ENCODE data around the gene SYNPO. TPM values are rescaled to one million over a fixed set of nuclear protein-coding genes. Genes with fewer than 3 reads are reported as not detected.

SYNPO gene
- polyA plus RNA-seq, 1 donor from 2014 or later, result 4.8 TPM

DNA sequence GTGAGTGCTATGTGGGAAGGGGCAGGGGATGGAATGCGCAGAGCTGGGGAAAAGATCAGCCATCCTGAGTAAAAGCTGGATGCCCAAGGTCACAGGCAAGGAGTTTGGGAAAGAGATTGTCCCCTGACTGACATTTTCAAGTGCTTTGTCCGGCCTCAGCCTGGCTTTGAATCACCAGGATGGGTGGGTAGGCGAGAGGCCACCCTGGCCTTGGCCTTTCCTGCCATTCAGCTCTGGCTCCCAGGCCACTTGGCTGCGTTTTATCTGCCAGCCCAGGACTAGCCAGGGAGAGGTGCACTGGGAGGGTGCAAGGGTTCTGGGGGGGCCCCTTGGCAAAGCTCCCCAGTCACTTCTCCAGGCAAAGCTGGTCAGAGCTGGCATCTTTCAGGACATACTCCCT is 37.4 kb upstream of the SYNPO start:
- Mint-ChIP-seq H3K4me1 (no peaks in the 10 kb centered on the region), H3K4me3 (no peak overlapping the region), H3K27ac (no peak overlapping the region), H3K9me3 (no peaks in the 10 kb centered on the region), H3K36me3 (no peaks in the 10 kb centered on the region), H3K27me3 (peaks cover 12% of the 10 kb centered on the region)

DNA sequence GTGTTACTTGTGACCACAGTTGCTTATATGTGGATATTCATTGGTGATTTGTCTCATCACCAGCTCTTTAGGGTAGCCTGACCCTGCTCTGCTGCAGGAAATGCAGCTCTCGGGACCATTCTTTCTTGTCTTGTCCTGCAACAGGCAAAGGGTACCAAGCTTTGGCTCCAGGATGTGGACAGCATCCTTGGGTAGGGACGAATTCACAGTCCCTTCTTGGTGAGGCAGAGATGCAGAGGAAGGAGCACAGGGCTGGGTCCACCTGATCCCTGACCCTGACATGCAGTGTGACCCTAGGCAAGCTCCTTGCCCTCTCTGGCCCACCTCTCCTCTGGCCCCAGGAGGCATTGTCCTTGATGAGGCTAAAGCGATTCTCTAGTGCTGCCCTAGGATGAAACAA is 37.0 kb upstream of the SYNPO start:
- Mint-ChIP-seq H3K4me3 (no peak overlapping the region), H3K9me3 (no peaks in the 10 kb centered on the region), H3K27ac (no peak overlapping the region), H3K36me3 (no peaks in the 10 kb centered on the region), H3K27me3 (peaks cover 12% of the 10 kb centered on the region), H3K4me1 (no peaks in the 10 kb centered on the region)

DNA sequence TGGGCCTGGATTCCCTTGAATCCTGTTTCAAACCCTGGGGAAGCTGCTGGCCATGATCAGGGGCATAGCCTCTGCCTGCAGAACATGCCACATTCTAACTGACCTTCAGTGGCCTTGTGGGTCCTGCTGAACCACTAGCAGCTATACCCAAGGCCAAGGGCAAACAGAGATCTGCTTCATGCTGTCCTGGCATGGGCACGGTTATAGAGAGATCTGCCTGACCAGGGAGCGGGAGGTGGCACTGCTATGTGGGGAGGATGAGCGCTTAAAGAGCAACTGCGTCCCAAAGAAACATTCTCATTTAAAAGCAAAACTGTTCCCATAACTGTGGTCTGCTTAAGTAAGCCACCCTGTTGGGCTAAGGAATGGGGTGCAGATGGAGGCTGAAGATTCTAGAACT is 36.5 kb upstream of the SYNPO start:
- Mint-ChIP-seq H3K4me3 (no peak overlapping the region), H3K27ac (no peak overlapping the region), H3K27me3 (peaks cover 12% of the 10 kb centered on the region), H3K36me3 (no peaks in the 10 kb centered on the region), H3K4me1 (no peaks in the 10 kb centered on the region), H3K9me3 (no peaks in the 10 kb centered on the region)

DNA sequence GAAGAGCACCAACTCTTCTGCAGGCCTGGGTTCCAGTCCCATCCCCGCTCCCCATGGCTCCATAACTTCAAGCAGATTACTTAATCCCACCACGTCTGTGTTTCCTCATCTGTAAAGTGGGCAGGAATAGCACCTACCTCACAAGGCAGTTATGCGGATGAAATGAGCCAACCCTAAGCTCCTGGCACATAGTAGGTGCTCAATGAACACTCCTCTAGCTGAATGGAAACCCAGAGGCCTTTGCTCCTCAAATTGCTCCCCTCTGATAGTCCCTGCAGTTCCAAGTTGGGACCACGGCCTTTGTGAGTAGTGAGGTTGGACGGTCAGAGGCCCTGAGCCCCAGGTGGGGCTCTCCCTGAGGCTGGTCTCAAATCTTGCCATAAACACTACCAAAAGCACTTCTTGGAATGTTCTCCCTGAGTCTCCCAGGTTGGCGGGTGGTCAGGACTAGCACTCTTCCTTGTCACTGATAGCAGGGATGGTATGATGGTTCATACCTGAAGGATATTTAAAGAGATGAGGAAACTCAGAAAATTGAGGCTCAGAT is 35.5 kb upstream of the SYNPO start:
- no peaks in the 10 kb centered on the region for H3K9me3 Mint-ChIP-seq
- no peaks in the 10 kb centered on the region for H3K36me3 Mint-ChIP-seq
- no peak overlapping the region for H3K4me3 Mint-ChIP-seq
- H3K27me3 Mint-ChIP-seq, result peaks cover 10% of the 10 kb centered on the region
- H3K4me1 Mint-ChIP-seq, result no peaks in the 10 kb centered on the region
- no peak overlapping the region for H3K27ac Mint-ChIP-seq

DNA sequence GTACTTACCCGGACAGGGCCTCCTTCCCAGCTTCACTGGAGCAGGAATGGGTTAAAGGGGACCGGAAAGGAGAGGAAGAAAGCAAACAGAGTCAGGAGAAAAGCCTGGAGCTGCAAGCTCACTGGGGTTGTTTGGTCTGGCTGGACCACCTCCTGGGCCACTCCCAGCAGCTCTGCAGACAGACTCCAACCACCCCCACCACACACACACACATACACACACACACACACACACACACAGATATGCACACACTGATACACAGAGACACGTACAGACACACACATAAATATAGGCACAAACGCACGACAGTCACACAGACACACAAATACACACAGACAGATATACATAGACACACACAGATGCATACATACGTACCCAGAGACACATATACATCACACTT is 34.9 kb upstream of the SYNPO start:
- H3K4me1 Mint-ChIP-seq, result no peaks in the 10 kb centered on the region
- no peak overlapping the region for H3K4me3 Mint-ChIP-seq
- peaks cover 5% of the 10 kb centered on the region for H3K27me3 Mint-ChIP-seq
- H3K9me3 Mint-ChIP-seq, result no peaks in the 10 kb centered on the region
- H3K27ac Mint-ChIP-seq, result no peak overlapping the region
- no peaks in the 10 kb centered on the region for H3K36me3 Mint-ChIP-seq

DNA sequence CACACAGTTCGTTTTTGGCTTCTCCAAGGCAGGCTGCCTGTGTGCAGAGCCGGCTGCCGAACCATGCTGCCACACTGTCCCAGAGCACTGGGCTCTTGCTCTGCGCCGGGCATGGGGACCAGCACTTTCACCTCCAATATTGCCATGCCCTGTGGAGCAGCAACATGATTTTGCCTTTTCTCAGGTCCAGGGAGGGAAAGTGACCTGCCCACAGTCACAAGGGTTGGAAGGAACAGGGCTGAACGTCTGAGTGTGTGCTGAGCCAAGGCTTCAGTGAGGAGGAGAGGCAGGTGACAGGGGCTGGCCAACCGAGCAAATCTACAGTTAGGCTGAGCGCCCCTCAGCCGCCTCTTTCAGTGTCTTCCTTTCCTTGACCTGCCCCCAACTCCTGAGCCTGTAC is 34.0 kb upstream of the SYNPO start:
- no peak overlapping the region for H3K4me3 Mint-ChIP-seq
- H3K9me3 Mint-ChIP-seq, result no peaks in the 10 kb centered on the region
- no peaks in the 10 kb centered on the region for H3K4me1 Mint-ChIP-seq
- peaks cover 4% of the 10 kb centered on the region for H3K27me3 Mint-ChIP-seq
- no peak overlapping the region for H3K27ac Mint-ChIP-seq
- H3K36me3 Mint-ChIP-seq, result no peaks in the 10 kb centered on the region

DNA sequence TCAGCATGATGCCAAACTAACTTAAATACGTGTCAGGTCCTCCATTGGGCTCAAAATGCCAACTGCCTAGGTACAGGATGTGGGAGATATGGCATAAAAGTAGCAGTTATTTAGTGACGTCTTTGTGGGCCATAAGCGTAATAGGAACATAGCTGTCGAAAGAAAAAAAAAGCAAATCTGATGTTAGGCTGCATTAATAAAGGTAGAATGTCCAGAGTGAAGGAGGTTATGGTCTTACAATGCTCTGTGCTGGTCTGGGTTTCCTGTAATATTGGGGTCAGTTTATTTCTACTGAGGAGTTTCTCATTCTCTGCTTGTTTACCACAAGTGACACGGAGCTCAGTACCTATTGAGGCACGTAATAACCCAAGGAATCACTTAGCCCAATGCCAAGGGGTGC is 33.4 kb upstream of the SYNPO start:
- no peaks in the 10 kb centered on the region for H3K9me3 Mint-ChIP-seq
- H3K27ac Mint-ChIP-seq, result no peak overlapping the region
- no peaks in the 10 kb centered on the region for H3K4me1 Mint-ChIP-seq
- H3K36me3 Mint-ChIP-seq, result no peaks in the 10 kb centered on the region
- H3K27me3 Mint-ChIP-seq, result peaks cover 4% of the 10 kb centered on the region
- H3K4me3 Mint-ChIP-seq, result no peak overlapping the region

DNA sequence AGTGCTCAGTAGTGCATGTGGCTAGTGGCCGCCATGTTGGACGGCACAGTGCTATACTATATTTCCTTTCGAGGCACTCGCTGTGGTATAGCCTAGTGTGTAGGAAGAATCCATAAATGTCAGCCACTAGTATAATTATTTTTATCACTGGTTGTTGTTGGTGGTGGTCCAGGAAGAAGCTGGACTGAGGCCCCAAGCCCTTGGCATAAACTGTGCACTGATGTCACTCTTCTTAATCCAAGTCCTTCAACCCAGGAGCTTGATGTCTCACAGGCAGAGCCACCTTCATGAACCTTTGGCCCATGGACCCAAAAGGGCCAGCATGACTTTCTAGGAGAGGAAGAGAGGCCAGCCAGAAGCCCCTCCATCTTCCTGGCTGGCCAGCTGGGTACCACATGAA is 32.5 kb upstream of the SYNPO start:
- H3K4me3 Mint-ChIP-seq, result no peak overlapping the region
- H3K9me3 Mint-ChIP-seq, result no peaks in the 10 kb centered on the region
- H3K4me1 Mint-ChIP-seq, result no peaks in the 10 kb centered on the region
- no peak overlapping the region for H3K27ac Mint-ChIP-seq
- peaks cover 2% of the 10 kb centered on the region for H3K27me3 Mint-ChIP-seq
- no peaks in the 10 kb centered on the region for H3K36me3 Mint-ChIP-seq

DNA sequence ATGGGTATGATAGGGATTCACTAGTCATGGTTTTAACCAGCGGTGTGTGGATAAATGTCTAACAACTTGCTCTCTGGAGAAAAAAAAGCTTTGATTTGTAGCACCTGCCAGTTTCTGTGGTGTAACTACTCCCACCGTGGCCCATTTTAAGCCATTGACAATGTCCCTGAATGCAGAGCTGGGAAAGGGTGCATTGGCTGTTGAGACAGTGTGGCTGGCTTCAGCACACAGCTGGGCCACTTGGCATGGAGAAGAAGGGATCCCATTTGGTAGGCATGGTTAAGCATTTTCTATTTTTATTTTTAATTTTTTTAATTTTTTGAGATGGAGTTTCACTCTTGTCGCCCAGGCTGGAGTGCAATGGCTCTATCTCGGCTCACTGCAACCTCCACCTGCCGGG is 31.5 kb upstream of the SYNPO start:
- Mint-ChIP-seq H3K4me3 (no peak overlapping the region), H3K27ac (no peak overlapping the region), H3K9me3 (no peaks in the 10 kb centered on the region), H3K36me3 (no peaks in the 10 kb centered on the region), H3K4me1 (no peaks in the 10 kb centered on the region), H3K27me3 (peaks cover 5% of the 10 kb centered on the region)

DNA sequence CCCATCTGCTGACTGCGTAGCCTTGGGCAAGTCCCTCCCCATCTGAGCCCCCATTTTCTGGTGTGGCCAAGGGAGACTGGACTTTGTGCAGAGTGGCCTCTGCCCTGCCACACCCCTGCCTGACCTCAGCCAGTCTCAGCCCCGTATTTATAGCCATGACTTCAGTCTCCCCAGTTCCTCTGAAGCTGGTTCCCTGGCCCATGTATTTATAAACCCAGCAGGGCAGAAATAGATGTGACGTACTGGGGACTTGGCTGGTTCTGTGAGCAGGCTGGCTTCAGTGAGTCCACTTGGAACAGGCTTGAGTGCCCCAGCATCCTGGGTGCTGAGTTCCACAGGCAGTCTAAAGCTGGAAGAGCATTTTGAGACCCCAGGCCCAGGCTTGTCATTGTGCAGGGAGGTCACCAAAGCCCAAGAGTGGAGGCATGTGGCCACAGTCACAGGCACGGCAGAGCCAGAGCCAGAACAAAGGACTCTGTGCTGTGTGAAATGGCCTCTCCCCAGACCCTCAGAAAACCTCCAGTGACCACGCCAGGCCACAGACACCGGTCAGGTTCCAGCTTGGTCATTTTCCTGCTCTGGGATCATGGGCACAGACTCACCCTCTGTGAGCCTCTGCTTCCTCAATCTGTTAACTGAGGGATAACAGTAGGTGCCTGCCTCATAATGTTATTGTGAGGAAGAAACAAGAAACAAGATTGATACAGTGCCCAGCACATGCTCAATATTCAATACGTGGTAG is 30.4 kb upstream of the SYNPO start:
- Mint-ChIP-seq H3K4me1 (peaks cover 0 to 1% (median 0%) of the 10 kb centered on the region in 3 donors), H3K36me3 (no peaks in the 10 kb centered on the region), H3K27ac (no peak overlapping the region), H3K27me3 (peaks cover 3% of the 10 kb centered on the region), H3K9me3 (no peaks in the 10 kb centered on the region), H3K4me3 (no peak overlapping the region)

DNA sequence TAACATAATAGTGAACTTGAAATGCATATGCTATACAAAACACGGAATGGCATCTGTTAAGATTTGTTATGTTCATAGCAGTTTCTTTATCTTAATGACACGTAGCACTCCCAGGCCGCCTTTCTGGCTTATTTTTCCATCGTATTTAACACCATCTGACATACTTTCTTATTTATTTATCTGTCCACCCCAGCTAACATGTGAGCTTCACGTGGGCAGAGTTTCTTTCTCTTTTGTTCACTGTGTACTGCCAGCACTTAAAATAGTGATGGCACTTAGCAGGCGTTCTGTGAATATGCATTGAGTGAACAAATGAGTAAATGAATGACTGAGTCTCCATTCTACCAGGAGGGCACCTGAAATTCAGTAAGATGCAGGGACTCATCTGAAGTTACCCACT is 29.4 kb upstream of the SYNPO start:
- no peak overlapping the region for H3K27ac Mint-ChIP-seq
- H3K4me1 Mint-ChIP-seq, result peaks cover 0 to 1% (median 0%) of the 10 kb centered on the region in 3 donors

DNA sequence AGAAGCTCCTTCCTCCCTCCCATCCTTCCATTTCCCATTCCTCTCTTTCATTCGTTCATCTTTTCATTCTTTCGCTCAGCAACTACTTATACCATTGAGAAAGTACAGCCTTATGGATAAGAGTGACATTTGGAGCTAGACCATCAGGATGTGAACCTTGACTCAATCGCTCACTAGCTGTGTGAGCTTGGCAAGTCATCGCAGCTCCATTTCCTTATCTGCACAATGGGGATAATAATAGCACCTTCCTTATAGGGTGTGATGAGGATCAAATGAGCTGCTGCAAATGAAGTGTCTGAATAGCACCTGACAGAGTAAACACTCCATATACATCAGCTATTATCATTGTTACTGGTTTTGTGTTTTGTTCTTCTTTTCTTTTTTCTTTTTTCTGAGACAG is 28.1 kb upstream of the SYNPO start:
- peak overlapping the region in 1 of 3 donors; percentile 12 for H3K27ac Mint-ChIP-seq
- peaks cover 8% of the 10 kb centered on the region for H3K27me3 Mint-ChIP-seq
- H3K36me3 Mint-ChIP-seq, result no peaks in the 10 kb centered on the region
- no peaks in the 10 kb centered on the region for H3K9me3 Mint-ChIP-seq
- no peak overlapping the region for H3K4me3 Mint-ChIP-seq
- H3K4me1 Mint-ChIP-seq, result peaks cover 4 to 7% (median 5%) of the 10 kb centered on the region in 3 donors

More for the DNA sequence above, 29.4 kb upstream of the SYNPO start:
- Mint-ChIP-seq H3K27me3 (peaks cover 5% of the 10 kb centered on the region), H3K9me3 (no peaks in the 10 kb centered on the region), H3K36me3 (no peaks in the 10 kb centered on the region), H3K4me3 (no peak overlapping the region)

DNA sequence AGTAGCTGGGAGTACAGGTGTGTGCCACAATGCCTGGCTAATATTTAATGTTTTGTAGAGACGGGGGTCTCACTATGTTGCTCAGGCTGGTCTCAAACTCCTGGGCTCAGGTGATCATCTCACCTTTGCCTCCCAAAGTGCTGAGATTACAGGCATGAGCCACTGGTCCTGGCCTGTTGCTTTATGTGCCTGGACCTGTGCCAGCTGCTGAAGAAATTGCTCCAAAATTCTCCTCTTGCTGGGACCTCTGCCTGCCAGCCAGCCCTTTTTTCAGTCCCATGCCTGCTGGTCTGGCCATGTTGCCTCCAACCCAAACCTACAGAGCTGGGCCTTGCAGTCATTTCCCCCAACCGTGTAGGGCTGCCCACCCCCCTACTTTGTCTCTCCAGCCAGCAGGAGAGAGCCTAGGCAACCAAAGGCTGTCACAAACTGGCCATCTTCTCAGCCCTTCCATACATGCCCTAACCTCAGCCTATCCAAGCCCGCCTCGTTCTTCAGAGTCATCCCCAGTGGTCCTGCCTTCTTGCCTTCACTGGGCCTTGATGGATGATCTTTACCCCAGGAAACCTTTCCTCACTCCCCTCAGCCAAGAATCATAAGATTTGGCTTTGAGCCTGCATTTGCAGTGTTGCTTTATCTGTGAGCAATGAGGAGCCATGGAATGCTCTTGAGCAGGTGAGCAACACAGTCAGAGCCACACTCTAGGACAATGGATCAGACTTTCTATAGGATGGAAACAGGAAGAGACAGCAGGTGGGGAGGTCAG is 27.4 kb upstream of the SYNPO start:
- peaks cover 4 to 7% (median 7%) of the 10 kb centered on the region in 3 donors for H3K4me1 Mint-ChIP-seq
- no peaks in the 10 kb centered on the region for H3K36me3 Mint-ChIP-seq
- no peak overlapping the region for H3K4me3 Mint-ChIP-seq
- H3K27me3 Mint-ChIP-seq, result peaks cover 8% of the 10 kb centered on the region
- no peaks in the 10 kb centered on the region for H3K9me3 Mint-ChIP-seq
- no peak overlapping the region for H3K27ac Mint-ChIP-seq

DNA sequence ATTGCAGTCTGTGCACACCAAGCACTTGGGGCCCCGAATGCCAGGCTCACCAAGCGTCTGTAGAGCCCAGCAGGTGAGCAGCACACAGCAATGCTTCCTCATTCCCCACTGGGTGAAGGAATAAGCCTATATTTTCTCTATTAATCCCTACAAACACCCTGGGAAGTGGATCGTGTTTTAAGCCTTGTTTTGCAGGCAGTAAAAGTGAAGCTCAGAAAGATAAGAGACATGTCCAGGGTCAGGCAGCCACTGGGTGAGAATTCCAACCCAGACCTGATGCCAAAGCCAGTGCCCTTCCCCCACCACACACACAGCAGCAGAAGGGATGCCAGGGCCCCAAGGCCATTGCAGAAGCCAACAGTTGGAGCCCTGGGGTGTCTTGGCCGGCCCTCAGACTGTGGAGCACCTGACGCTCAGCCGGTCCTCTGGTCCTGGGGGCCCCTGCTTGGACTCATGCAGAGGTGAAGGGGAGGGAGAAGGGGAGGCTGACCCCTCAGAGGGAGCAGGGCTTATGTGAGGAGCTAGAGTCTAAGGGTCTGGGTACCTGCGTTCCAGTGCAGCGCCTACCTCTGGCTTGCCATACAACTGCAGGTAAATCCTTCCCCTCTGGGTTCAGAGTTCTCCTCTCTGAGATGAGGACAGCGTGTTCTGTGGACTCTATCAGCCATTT is 26.3 kb upstream of the SYNPO start:
- H3K27me3 Mint-ChIP-seq, result peaks cover 8% of the 10 kb centered on the region
- H3K36me3 Mint-ChIP-seq, result no peaks in the 10 kb centered on the region
- peak overlapping the region in 1 of 4 donors; percentile 65 for H3K4me3 Mint-ChIP-seq
- H3K9me3 Mint-ChIP-seq, result no peaks in the 10 kb centered on the region
- peaks cover 4 to 7% (median 7%) of the 10 kb centered on the region in 3 donors for H3K4me1 Mint-ChIP-seq
- no peak overlapping the region for H3K27ac Mint-ChIP-seq

DNA sequence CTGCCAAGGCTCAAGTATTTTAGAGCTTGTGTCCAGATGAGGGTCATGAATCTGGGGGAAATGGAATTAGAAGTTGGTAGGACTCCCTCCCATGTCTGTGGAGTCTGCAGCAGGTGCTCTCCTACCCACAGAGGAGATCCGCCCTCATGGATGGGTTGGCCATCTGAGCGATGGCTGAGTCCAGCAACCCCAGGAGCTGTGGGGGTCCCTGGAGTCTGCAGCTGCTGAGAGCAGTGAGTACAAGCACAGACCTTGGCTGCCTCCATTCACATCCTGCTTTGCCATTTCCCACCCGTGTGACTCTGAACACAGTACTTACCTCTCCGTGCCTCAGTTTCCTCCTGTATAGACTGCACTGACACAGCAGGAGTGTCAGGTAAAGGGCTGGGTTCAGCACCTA is 25.8 kb upstream of the SYNPO start:
- peaks cover 8% of the 10 kb centered on the region for H3K27me3 Mint-ChIP-seq
- no peaks in the 10 kb centered on the region for H3K9me3 Mint-ChIP-seq
- no peak overlapping the region for H3K27ac Mint-ChIP-seq
- H3K4me1 Mint-ChIP-seq, result peaks cover 4 to 7% (median 7%) of the 10 kb centered on the region in 3 donors
- no peaks in the 10 kb centered on the region for H3K36me3 Mint-ChIP-seq
- H3K4me3 Mint-ChIP-seq, result no peak overlapping the region

All from IgD-negative memory B cell (primary cell).